ENCODE measurements around the gene HS3ST5. TPM values are rescaled to one million over a fixed set of nuclear protein-coding genes. Genes with fewer than 3 reads are reported as not detected.

The HS3ST5 gene
- polyA plus RNA-seq, 3 donors = not detected

GRCh38 chr6:114064862-114065261 is 278.0 kb downstream of the HS3ST5 start:
- intact Hi-C loops (cut with micrococcal nuclease) = no loop called here
- peaks cover 0 to 8% (median 0%) of the 10 kb centered on the region in 7 donors for H3K9me3 Mint-ChIP-seq
- no peak for TF ChIP-seq CTCF (IDR thresholded peaks at IDR 0.05)
- no peak overlapping the region for H3K9ac ChIP-seq (ENCODE audit: insufficient read depth, low read length, poor library complexity, severe bottlenecking)
- H3K4me1 ChIP-seq (ENCODE audit: control insufficient read depth in 1 of 2, insufficient read depth in 2 of 2, low read length in 2 of 2) = peaks cover 0 to 35% of the 10 kb centered on the region in 2 donors
- H4K20me1 ChIP-seq (ENCODE audit: insufficient read depth, low read length) = no peaks in the 10 kb centered on the region
- no peak overlapping the region for H3K4me2 ChIP-seq (replicated peaks; ENCODE audit: extremely low read depth, low read length, poor library complexity, severe bottlenecking)
- no peak overlapping the region for H3K4me3 ChIP-seq (replicated peaks in 1 of 3; ENCODE audit: low read depth in 2 of 3, low read length in 3 of 3)
- H3K36me3 ChIP-seq (replicated peaks in 1 of 2; ENCODE audit: control insufficient read depth in 1 of 2, insufficient read depth in 2 of 2, low read length in 2 of 2) = no peaks in the 10 kb centered on the region
- no peaks in the 10 kb centered on the region for H3K36me3 Mint-ChIP-seq
- no peak overlapping the region for H2AFZ ChIP-seq (ENCODE audit: insufficient read depth, low read depth, low read length, poor library complexity, severe bottlenecking)
- H3K9me3 ChIP-seq (replicated peaks in 1 of 2; ENCODE audit: control insufficient read depth in 1 of 2, insufficient read depth in 1 of 2, low read length in 2 of 2) = no peaks in the 10 kb centered on the region
- H3K27me3 ChIP-seq (ENCODE audit: control insufficient read depth in 2 of 2, insufficient read depth in 2 of 2, low read length in 2 of 2) = no peaks in the 10 kb centered on the region
- no peak overlapping the region for H3K27ac ChIP-seq (ENCODE audit: low read depth in 1 of 2, low read length in 2 of 2)
- DNase-seq = no peak
- H3K79me2 ChIP-seq (ENCODE audit: insufficient read depth, low read length) = no peaks in the 10 kb centered on the region
- H3K27ac Mint-ChIP-seq = no peak overlapping the region
- H3K4me1 Mint-ChIP-seq = peaks cover 5% of the 10 kb centered on the region
- WGBS (ENCODE audit: insufficient coverage) = 92% methylated on average over 2 of the region's 2 CpGs
- no peak overlapping the region for H3K4me3 Mint-ChIP-seq
- H3K27me3 Mint-ChIP-seq (ENCODE audit: low read depth in 3 of 3) = peaks cover 0 to 4% (median 0%) of the 10 kb centered on the region in 3 donors

GRCh38 chr6:114063956-114064355 is 278.9 kb downstream of the HS3ST5 start:
- peaks cover 0 to 35% of the 10 kb centered on the region in 2 donors for H3K4me1 ChIP-seq (ENCODE audit: control insufficient read depth in 1 of 2, insufficient read depth in 2 of 2, low read length in 2 of 2)
- no peaks in the 10 kb centered on the region for H3K27me3 ChIP-seq (ENCODE audit: control insufficient read depth in 2 of 2, insufficient read depth in 2 of 2, low read length in 2 of 2)
- no CpG with 5 or more reads among the region's 1 CpG for WGBS (ENCODE audit: insufficient coverage)
- intact Hi-C loops (cut with micrococcal nuclease) = no loop called here
- H3K4me3 ChIP-seq (replicated peaks in 1 of 3; ENCODE audit: low read depth in 2 of 3, low read length in 3 of 3) = no peak overlapping the region
- peaks cover 0 to 5% (median 0%) of the 10 kb centered on the region in 7 donors for H3K9me3 Mint-ChIP-seq
- H3K4me3 Mint-ChIP-seq = no peak overlapping the region
- no peak overlapping the region for H3K27ac ChIP-seq (ENCODE audit: low read depth in 1 of 2, low read length in 2 of 2)
- H3K27me3 Mint-ChIP-seq (ENCODE audit: low read depth in 3 of 3) = peaks cover 0 to 4% (median 0%) of the 10 kb centered on the region in 3 donors
- no peaks in the 10 kb centered on the region for H3K36me3 ChIP-seq (replicated peaks in 1 of 2; ENCODE audit: control insufficient read depth in 1 of 2, insufficient read depth in 2 of 2, low read length in 2 of 2)
- H3K79me2 ChIP-seq (ENCODE audit: insufficient read depth, low read length) = no peaks in the 10 kb centered on the region
- TF ChIP-seq CTCF (IDR thresholded peaks at IDR 0.05) = no peak
- H3K27ac Mint-ChIP-seq = no peak overlapping the region
- H3K36me3 Mint-ChIP-seq = no peaks in the 10 kb centered on the region
- no peaks in the 10 kb centered on the region for H3K9me3 ChIP-seq (replicated peaks in 1 of 2; ENCODE audit: control insufficient read depth in 1 of 2, insufficient read depth in 1 of 2, low read length in 2 of 2)
- no peaks in the 10 kb centered on the region for H4K20me1 ChIP-seq (ENCODE audit: insufficient read depth, low read length)
- H3K4me2 ChIP-seq (replicated peaks; ENCODE audit: extremely low read depth, low read length, poor library complexity, severe bottlenecking) = no peak overlapping the region
- DNase-seq = no peak
- H2AFZ ChIP-seq (ENCODE audit: insufficient read depth, low read depth, low read length, poor library complexity, severe bottlenecking) = no peak overlapping the region
- peaks cover 5% of the 10 kb centered on the region for H3K4me1 Mint-ChIP-seq
- H3K9ac ChIP-seq (ENCODE audit: insufficient read depth, low read length, poor library complexity, severe bottlenecking) = no peak overlapping the region
